K562 (cell line): Measurements from ENCODE around the gene PPAN. TPM values are rescaled to one million over a fixed set of nuclear protein-coding genes. Genes with fewer than 3 reads are reported as not detected.

Experiments
- CBX5 ChIP-seq: IDR thresholded peaks from 2 replicates; pipeline ENCODE4 v1.6.1; 2014; ENCODE audit warnings: low read depth, borderline replicate concordance
- ERF ChIP-seq: fragments of 450-650 bp; formaldehyde crosslinking; IDR thresholded peaks from 2 replicates; pipeline ENCODE4 v1.4.0; 2020; ENCODE audit warnings: mild to moderate bottlenecking, mixed read lengths
- FOXK1 ChIP-seq: sonication (generic); formaldehyde crosslinking; IDR thresholded peaks from 2 replicates; pipeline ENCODE4 v1.8.0; 2022; ENCODE audit warnings: missing genetic modification reagents, mild to moderate bottlenecking, borderline replicate concordance
- GATAD2A ChIP-seq: fragments of 450-650 bp; IDR thresholded peaks from 2 replicates; pipeline ENCODE4 v1.6.1; 2017
- GATAD2B ChIP-seq: fragments of 450-650 bp; IDR thresholded peaks from 2 replicates; pipeline ENCODE4 v1.6.1; 2017; ENCODE audit warnings: mild to moderate bottlenecking, borderline replicate concordance
- HDAC1 ChIP-seq, 2 experiments: fragments of 450-650 bp; IDR thresholded peaks; 2 replicates each; pipeline ENCODE4 v1.6.1; 2016 to 2017; ENCODE audit warnings: inconsistent platforms in 1 of 2, mild to moderate bottlenecking in 1 of 2, moderate library complexity in 1 of 2
- PHTF2 ChIP-seq: fragments of 250-450 bp; sonication (Bioruptor Pico); IDR thresholded peaks from 2 replicates; pipeline ENCODE4 v1.5.0; 2021; ENCODE audit warnings: mild to moderate bottlenecking
- POLR2H ChIP-seq: IDR thresholded peaks from 2 replicates; pipeline ENCODE4 v1.6.1; 2016; ENCODE audit warnings: missing genetic modification characterization, low read depth, mild to moderate bottlenecking, control low read depth, missing compliant biosample characterization, moderate library complexity
- TBL1XR1 ChIP-seq, 2 experiments: IDR thresholded peaks; 2 replicates each; pipeline ENCODE4 v1.6.1; 2012; ENCODE audit warnings: improper control_type of control experiment in 2 of 2, low read length in 2 of 2, mild to moderate bottlenecking in 1 of 2
- TRIM24 ChIP-seq, 2 experiments: fragments of 450-650 bp; IDR thresholded peaks; 2 replicates each; pipeline ENCODE4 v1.6.1; 2016
- ZNF316 ChIP-seq: fragments of 450-650 bp; IDR thresholded peaks from 2 replicates; pipeline ENCODE4 v1.6.1; 2016
- polyA plus RNA-seq, 8 experiments: library from polyadenylated mRNA; depleted of rRNA in 4 of 8; stranded (reverse) in 5 of 8; unstranded in 3 of 8; fragments of >200 nt; fragmentation: Nextera tagmentation in 2 of 8; fragmentation: Illumina TruSeq in 1 of 8; extraction: Ambion mirVana in 2 of 8; extraction: Trizol in 1 of 8; gene quantifications; 2 replicates each; pipeline versions ENCODE4 v1.2.1 to v1.2.3, GENCODE V29; 2011 to 2014; ENCODE audit warnings: inconsistent platforms in 1 of 8, missing spikeins in 1 of 8
- total RNA-seq, 7 experiments: library from RNA; depleted of rRNA in 6 of 7; stranded (reverse); fragments of >200 nt in 6 of 7; fragmentation: Illumina TruSeq in 2 of 7; extraction: Trizol in 2 of 7; gene quantifications; 2 replicates each; pipeline versions ENCODE4 v1.2.1 to v1.2.3, GENCODE V29; 2011 to 2021; ENCODE audit warnings: low replicate concordance in 1 of 7
- TF ChIP-seq, protein P1 (sequence below): sonication (generic); formaldehyde crosslinking; IDR thresholded peaks from 2 replicates; pipeline ENCODE4 v1.8.0; 2023; ENCODE audit warnings: mild to moderate bottlenecking, missing genetic modification reagents
- TF ChIP-seq, protein P2 (sequence below): fragments of 250-450 bp; sonication (Bioruptor Pico); IDR thresholded peaks from 2 replicates; pipeline ENCODE4 v1.8.0; 2022; ENCODE audit warnings: inconsistent platforms, mild to moderate bottlenecking, moderate library complexity, borderline replicate concordance
- TF ChIP-seq, protein P3 (sequence below): IDR thresholded peaks from 2 replicates; pipeline ENCODE4 v1.6.1; 2014; ENCODE audit warnings: antibody characterized with exemption
- TF ChIP-seq, protein P4 (sequence below): fragments of 250-450 bp; sonication (Bioruptor Pico); IDR thresholded peaks from 2 replicates; pipeline ENCODE4 v1.4.0; 2020; ENCODE audit warnings: mild to moderate bottlenecking, moderate library complexity
- TF ChIP-seq, protein P5 (sequence below): sonication (generic); formaldehyde crosslinking; IDR thresholded peaks from 2 replicates; pipeline ENCODE4 v1.8.1; 2023; ENCODE audit warnings: mild to moderate bottlenecking, missing genetic modification reagents

PPAN gene
- total and polyA plus RNA-seq, 9 of the 15 experiments (the other 6 are each of a cell fraction or from before 2014, with no cell fraction given) = 2.2 to 129 (median 59.1) TPM

- TF ChIP-seq, protein P1, sequence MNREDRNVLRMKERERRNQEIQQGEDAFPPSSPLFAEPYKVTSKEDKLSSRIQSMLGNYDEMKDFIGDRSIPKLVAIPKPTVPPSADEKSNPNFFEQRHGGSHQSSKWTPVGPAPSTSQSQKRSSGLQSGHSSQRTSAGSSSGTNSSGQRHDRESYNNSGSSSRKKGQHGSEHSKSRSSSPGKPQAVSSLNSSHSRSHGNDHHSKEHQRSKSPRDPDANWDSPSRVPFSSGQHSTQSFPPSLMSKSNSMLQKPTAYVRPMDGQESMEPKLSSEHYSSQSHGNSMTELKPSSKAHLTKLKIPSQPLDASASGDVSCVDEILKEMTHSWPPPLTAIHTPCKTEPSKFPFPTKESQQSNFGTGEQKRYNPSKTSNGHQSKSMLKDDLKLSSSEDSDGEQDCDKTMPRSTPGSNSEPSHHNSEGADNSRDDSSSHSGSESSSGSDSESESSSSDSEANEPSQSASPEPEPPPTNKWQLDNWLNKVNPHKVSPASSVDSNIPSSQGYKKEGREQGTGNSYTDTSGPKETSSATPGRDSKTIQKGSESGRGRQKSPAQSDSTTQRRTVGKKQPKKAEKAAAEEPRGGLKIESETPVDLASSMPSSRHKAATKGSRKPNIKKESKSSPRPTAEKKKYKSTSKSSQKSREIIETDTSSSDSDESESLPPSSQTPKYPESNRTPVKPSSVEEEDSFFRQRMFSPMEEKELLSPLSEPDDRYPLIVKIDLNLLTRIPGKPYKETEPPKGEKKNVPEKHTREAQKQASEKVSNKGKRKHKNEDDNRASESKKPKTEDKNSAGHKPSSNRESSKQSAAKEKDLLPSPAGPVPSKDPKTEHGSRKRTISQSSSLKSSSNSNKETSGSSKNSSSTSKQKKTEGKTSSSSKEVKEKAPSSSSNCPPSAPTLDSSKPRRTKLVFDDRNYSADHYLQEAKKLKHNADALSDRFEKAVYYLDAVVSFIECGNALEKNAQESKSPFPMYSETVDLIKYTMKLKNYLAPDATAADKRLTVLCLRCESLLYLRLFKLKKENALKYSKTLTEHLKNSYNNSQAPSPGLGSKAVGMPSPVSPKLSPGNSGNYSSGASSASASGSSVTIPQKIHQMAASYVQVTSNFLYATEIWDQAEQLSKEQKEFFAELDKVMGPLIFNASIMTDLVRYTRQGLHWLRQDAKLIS (CRISPR knock-in tag) = no peak
- TF ChIP-seq, protein P2, sequence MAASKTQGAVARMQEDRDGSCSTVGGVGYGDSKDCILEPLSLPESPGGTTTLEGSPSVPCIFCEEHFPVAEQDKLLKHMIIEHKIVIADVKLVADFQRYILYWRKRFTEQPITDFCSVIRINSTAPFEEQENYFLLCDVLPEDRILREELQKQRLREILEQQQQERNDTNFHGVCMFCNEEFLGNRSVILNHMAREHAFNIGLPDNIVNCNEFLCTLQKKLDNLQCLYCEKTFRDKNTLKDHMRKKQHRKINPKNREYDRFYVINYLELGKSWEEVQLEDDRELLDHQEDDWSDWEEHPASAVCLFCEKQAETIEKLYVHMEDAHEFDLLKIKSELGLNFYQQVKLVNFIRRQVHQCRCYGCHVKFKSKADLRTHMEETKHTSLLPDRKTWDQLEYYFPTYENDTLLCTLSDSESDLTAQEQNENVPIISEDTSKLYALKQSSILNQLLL (CRISPR knock-in tag) = no peak
- TF ChIP-seq GATAD2A = no peak
- TF ChIP-seq, protein P3, sequence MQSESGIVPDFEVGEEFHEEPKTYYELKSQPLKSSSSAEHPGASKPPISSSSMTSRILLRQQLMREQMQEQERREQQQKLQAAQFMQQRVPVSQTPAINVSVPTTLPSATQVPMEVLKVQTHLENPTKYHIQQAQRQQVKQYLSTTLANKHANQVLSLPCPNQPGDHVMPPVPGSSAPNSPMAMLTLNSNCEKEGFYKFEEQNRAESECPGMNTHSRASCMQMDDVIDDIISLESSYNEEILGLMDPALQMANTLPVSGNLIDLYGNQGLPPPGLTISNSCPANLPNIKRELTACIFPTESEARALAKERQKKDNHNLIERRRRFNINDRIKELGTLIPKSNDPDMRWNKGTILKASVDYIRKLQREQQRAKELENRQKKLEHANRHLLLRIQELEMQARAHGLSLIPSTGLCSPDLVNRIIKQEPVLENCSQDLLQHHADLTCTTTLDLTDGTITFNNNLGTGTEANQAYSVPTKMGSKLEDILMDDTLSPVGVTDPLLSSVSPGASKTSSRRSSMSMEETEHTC = no peak
- TF ChIP-seq, protein P4, sequence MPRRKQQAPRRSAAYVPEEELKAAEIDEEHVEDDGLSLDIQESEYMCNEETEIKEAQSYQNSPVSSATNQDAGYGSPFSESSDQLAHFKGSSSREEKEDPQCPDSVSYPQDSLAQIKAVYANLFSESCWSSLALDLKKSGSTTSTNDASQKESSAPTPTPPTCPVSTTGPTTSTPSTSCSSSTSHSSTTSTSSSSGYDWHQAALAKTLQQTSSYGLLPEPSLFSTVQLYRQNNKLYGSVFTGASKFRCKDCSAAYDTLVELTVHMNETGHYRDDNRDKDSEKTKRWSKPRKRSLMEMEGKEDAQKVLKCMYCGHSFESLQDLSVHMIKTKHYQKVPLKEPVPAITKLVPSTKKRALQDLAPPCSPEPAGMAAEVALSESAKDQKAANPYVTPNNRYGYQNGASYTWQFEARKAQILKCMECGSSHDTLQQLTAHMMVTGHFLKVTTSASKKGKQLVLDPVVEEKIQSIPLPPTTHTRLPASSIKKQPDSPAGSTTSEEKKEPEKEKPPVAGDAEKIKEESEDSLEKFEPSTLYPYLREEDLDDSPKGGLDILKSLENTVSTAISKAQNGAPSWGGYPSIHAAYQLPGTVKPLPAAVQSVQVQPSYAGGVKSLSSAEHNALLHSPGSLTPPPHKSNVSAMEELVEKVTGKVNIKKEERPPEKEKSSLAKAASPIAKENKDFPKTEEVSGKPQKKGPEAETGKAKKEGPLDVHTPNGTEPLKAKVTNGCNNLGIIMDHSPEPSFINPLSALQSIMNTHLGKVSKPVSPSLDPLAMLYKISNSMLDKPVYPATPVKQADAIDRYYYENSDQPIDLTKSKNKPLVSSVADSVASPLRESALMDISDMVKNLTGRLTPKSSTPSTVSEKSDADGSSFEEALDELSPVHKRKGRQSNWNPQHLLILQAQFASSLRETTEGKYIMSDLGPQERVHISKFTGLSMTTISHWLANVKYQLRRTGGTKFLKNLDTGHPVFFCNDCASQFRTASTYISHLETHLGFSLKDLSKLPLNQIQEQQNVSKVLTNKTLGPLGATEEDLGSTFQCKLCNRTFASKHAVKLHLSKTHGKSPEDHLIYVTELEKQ = no peak
- TF ChIP-seq CBX5 = no peak
- TF ChIP-seq GATAD2B = no peak
- peak; percentile 35; the same call in 1 of the 2 replicates for TF ChIP-seq ERF (CRISPR knock-in tag)
- TF ChIP-seq POLR2H (tag) = no peak
- no peak for TF ChIP-seq TRIM24 (IDR thresholded peaks at IDR 0.05)
- TF ChIP-seq HDAC1 (IDR thresholded peaks at IDR 0.05) = no peak
- no peak for TF ChIP-seq TBL1XR1 (IDR thresholded peaks at IDR 0.05; ENCODE audit: low read length in 2 of 2)
- TF ChIP-seq, protein P5, sequence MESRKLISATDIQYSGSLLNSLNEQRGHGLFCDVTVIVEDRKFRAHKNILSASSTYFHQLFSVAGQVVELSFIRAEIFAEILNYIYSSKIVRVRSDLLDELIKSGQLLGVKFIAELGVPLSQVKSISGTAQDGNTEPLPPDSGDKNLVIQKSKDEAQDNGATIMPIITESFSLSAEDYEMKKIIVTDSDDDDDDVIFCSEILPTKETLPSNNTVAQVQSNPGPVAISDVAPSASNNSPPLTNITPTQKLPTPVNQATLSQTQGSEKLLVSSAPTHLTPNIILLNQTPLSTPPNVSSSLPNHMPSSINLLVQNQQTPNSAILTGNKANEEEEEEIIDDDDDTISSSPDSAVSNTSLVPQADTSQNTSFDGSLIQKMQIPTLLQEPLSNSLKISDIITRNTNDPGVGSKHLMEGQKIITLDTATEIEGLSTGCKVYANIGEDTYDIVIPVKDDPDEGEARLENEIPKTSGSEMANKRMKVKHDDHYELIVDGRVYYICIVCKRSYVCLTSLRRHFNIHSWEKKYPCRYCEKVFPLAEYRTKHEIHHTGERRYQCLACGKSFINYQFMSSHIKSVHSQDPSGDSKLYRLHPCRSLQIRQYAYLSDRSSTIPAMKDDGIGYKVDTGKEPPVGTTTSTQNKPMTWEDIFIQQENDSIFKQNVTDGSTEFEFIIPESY (CRISPR knock-in tag) = no peak
- no peak for TF ChIP-seq PHTF2 (CRISPR knock-in tag)
- no peak for TF ChIP-seq ZNF316
- no peak for TF ChIP-seq FOXK1 (CRISPR knock-in tag)
Measured at GRCh38 chr19:10112037-10112761, 6.0 kb downstream of the PPAN start (continued).
